Ascending aorta (tissue), 2 donors: ENCODE data around the gene UGT1A5. TPM values are rescaled to one million over a fixed set of nuclear protein-coding genes. Genes with fewer than 3 reads are reported as not detected.

Experiments
- DNase-seq, 2 donors: peaks; one replicate each; pipeline ENCODE4 v3.0.0-alpha.2; 2019; ENCODE audit warnings: low spot score in 2 of 2
- H3K27ac ChIP-seq, 2 donors: fragments of 200-600 bp; sonication (generic); one replicate each; pipeline ENCODE4 v1.5.1; 2016 to 2017; ENCODE audit warnings: mild to moderate bottlenecking in 1 of 2
- H3K27me3 ChIP-seq: fragments of 200-600 bp; sonication (generic); one replicate; pipeline ENCODE4 v1.5.1; 2017
- H3K36me3 ChIP-seq, 2 donors: fragments of 200-600 bp; sonication (generic); one replicate each; pipeline ENCODE4 v1.5.1; 2016
- H3K4me1 ChIP-seq, 2 donors: fragments of 200-600 bp; sonication (generic); one replicate each; pipeline ENCODE4 v1.5.1; 2016 to 2017; ENCODE audit warnings: mild to moderate bottlenecking in 1 of 2
- H3K4me3 ChIP-seq, 2 donors: fragments of 200-600 bp; sonication (generic); one replicate each; pipeline ENCODE4 v1.5.1; 2016 to 2017; ENCODE audit warnings: mild to moderate bottlenecking in 1 of 2
- H3K9me3 ChIP-seq, 2 donors: fragments of 200-600 bp; sonication (generic); one replicate each; pipeline ENCODE4 v1.5.1; 2016
- intact Hi-C: fragments of 100-400 bp; cut with DNase I; formaldehyde crosslinking; loops from one replicate; pipeline ENCODE4 v1.15.1; 2023
- total RNA-seq: library from RNA; depleted of rRNA; stranded (reverse); fragments of >200 nt; gene quantifications from one replicate; pipeline ENCODE4 v1.1.0, GENCODE V29; 2016
- TF ChIP-seq, protein P1 (sequence below), 3 experiments: fragments of 200-600 bp in 2 of 3; fragments of 450-650 bp in 1 of 3; sonication (generic) in 2 of 3; IDR thresholded peaks; one replicate each; pipeline ENCODE4 v1.5.1; 2016 to 2019; ENCODE audit warnings: antibody characterized with exemption in 3 of 3, mild to moderate bottlenecking in 1 of 3, moderate library complexity in 1 of 3

The UGT1A5 gene
- not detected for total RNA-seq

DNA sequence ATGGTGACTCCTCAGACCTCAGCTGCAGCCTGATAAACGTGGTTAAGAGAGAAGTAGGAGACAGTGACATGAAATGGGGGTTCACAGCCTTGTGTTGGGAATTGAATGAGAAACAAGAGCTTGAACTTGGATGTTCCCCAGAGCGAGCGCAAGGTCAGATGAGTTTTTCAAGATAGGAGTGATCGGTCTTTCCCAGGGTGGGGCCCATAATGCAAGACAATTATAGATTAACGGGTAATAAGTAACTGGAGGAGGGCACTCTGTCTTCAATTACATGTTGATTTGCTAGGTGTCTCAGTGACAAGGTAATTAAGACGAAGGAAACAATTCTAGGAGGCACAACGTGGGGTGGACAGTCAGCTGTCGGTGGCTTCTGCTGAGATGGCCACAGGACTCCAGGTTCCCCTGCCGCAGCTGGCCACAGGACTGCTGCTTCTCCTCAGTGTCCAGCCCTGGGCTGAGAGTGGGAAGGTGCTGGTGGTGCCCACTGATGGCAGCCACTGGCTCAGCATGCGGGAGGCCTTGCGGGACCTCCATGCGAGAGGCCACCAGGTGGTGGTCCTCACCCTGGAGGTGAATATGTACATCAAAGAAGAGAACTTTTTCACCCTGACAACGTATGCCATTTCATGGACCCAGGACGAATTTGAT lies at the start of gene UGT1A5:
Gene UGT1A5, plus strand, starts transcription at position 297 of the 651 bp plus-strand sequence. Its CDS starts 85 bp downstream, at position 382.
- Histone ChIP-seq H3K36me3 (no peaks in the 10 kb centered on the region), H3K4me3 (no peak within 1 kb of the TSS), H3K27me3 (no peaks in the 10 kb centered on the region), H3K9me3 (no peaks in the 10 kb centered on the region), H3K4me1 (no peaks in the 10 kb centered on the region), H3K27ac (no peak within 1 kb of the TSS)
- no peak for DNase-seq
- TF ChIP-seq, protein P1, sequence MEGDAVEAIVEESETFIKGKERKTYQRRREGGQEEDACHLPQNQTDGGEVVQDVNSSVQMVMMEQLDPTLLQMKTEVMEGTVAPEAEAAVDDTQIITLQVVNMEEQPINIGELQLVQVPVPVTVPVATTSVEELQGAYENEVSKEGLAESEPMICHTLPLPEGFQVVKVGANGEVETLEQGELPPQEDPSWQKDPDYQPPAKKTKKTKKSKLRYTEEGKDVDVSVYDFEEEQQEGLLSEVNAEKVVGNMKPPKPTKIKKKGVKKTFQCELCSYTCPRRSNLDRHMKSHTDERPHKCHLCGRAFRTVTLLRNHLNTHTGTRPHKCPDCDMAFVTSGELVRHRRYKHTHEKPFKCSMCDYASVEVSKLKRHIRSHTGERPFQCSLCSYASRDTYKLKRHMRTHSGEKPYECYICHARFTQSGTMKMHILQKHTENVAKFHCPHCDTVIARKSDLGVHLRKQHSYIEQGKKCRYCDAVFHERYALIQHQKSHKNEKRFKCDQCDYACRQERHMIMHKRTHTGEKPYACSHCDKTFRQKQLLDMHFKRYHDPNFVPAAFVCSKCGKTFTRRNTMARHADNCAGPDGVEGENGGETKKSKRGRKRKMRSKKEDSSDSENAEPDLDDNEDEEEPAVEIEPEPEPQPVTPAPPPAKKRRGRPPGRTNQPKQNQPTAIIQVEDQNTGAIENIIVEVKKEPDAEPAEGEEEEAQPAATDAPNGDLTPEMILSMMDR (IDR thresholded peaks at IDR 0.05): no peak
- intact Hi-C loops: loop anchor here (5.0 kb wide), 1 partner anchor 265 kb away; no protein-coding TSS in a partner anchor

DNA sequence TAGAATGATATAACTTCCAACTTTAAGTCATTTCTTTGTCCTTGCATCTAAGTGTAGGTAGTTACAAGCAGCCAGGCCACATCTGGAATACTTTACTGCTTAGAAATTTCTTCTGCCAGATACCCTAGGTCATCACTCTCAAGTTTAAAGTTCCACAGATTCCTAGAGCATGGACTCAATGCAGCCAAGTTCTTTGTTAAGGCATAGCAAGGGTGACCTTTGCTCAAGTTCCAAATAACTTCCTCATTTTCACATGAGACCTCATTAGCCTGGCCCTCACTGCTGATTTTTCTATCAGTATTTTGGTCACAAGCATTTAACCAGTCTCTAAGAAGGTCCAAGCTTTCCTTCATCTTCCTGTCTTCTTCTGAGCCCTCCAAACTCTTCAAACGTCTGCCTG lies 48.8 kb upstream of the UGT1A5 start:
- no peak overlapping the region for H3K27ac ChIP-seq
- peaks cover 0 to 4% of the 10 kb centered on the region in 2 donors for H3K9me3 ChIP-seq
- H3K4me1 ChIP-seq: no peaks in the 10 kb centered on the region
- no peak overlapping the region for H3K4me3 ChIP-seq
- DNase-seq: no peak
- no peaks in the 10 kb centered on the region for H3K27me3 ChIP-seq
- TF ChIP-seq, protein P1 (IDR thresholded peaks at IDR 0.05): no peak
- intact Hi-C loops: no loop called here
- H3K36me3 ChIP-seq: no peaks in the 10 kb centered on the region

DNA sequence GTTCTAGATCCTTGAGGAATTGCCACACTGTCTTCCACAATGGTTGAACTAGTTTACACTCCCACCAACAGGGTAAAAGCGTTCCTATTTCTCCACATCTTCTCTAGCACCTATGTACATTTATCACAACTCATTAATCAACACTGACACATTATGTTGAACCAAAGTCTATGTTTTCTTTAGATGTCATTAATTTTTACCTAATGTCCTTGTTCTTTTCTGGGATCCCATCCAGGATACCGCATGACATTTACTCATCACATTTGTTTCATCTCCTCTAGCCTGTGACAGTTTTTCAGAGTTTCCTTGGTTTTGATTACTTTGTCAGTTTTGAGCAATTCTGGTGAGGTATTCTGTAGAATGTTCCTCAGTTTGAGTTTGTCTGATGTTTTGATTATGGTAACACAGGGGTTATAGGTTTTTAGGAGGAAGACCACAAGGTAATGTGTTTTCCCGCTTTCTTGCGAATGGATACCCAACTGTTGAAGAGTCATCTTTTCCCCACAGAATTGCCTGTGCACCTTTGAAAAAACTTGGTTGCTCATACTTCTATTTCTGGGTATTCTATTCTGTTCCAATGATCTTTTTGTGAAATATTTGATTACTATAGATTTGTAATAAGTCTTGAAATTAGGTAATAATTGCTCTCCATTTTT lies 44.0 kb upstream of the UGT1A5 start:
- Histone ChIP-seq H3K27me3 (no peaks in the 10 kb centered on the region), H3K27ac (no peak overlapping the region), H3K4me1 (no peaks in the 10 kb centered on the region), H3K4me3 (no peak overlapping the region), H3K36me3 (no peaks in the 10 kb centered on the region), H3K9me3 (peaks cover 0 to 3% of the 10 kb centered on the region in 2 donors)
- no peak for DNase-seq
- intact Hi-C loops: no loop called here
- TF ChIP-seq, protein P1 (IDR thresholded peaks at IDR 0.05): no peak

DNA sequence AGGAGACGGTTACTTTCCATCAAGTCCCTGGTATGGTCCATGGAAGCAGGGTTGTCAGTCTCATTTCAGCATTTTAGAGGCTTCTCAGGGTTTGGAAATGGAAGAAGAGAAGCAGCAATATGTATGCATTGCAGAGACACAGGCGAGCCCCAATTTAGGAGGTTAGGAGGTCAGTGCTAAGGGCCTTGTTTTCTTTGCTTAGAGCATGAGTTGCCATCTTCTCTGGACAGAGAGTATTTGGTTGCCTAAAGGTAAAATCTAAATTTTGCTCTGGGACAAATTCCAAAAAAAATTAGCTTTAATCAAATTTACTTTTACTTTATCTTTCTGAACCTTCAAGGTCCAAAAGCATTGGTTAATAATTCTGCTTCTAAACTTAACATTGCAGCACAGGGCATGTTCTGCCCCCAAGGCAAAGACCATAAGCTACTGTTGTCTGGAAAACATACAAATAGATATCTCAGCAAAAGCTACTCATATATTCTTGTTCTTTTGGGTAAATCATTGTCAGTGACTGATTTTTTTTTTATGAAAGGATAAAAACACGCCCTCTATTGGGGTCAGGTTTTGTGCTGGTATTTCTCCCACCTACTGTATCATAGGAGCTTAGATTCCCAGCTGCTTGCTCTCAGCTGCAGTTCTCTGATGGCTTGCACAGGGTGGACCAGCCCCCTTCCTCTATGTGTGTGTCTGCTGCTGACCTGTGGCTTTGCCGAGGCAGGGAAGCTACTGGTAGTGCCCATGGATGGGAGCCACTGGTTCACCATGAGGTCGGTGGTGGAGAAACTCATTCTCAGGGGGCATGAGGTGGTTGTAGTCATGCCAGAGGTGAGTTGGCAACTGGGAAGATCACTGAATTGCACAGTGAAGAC lies 41.2 kb upstream of the UGT1A5 start, which contains the start of gene UGT1A9:
Gene UGT1A9, plus strand, starts transcription at position 609 of the 872 bp plus-strand sequence. Its CDS starts 37 bp downstream, at position 646.
- H3K9me3 ChIP-seq: no peaks in the 10 kb centered on the region
- H3K27me3 ChIP-seq: no peaks in the 10 kb centered on the region
- no peaks in the 10 kb centered on the region for H3K4me1 ChIP-seq
- no peak for DNase-seq
- no peak within 1 kb of the TSS for H3K4me3 ChIP-seq
- no peak within 1 kb of the TSS for H3K27ac ChIP-seq
- TF ChIP-seq, protein P1 (IDR thresholded peaks at IDR 0.05): no peak
- intact Hi-C loops: no loop called here
- H3K36me3 ChIP-seq: no peaks in the 10 kb centered on the region

DNA sequence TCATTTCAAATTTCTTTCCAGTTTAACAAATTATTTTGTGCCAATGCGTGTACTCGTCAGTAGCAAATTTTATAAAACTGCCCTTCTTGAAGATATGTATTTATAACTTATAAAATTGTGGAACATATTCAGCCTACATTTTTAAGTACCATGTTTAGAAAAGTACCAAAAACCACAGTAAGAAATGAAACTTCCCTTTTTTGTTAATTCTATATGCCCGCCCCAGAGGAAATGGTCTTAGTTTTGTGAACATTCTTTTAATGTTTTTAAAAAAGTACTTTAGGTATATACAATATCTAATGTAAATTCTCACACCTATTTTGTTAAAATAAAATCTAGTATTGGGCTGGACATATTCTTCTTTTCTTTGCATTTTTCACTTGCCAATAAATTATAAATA lies 39.8 kb upstream of the UGT1A5 start:
- intact Hi-C loops: no loop called here

More for the DNA sequence above, 39.8 kb upstream of the UGT1A5 start:
- no peak for DNase-seq
- Histone ChIP-seq H3K9me3 (no peaks in the 10 kb centered on the region), H3K27ac (no peak overlapping the region), H3K4me3 (no peak overlapping the region), H3K36me3 (no peaks in the 10 kb centered on the region), H3K27me3 (no peaks in the 10 kb centered on the region), H3K4me1 (no peaks in the 10 kb centered on the region)
- TF ChIP-seq, protein P1 (IDR thresholded peaks at IDR 0.05): no peak
